ENCODE data around the gene SEMA3B. TPM values are rescaled to one million over a fixed set of nuclear protein-coding genes. Genes with fewer than 3 reads are reported as not detected.
A peak's percentile ranks its signal among the peaks of the same experiment; 100 is the strongest.
"Not testable (repeated sequence)": the region's sequence is repeated elsewhere in the genome, so short reads cannot be mapped to it uniquely, and the experiment has no call there.

SEMA3B gene
- 7.8 and 27.0 TPM in 2 replicates for total RNA-seq

GRCh38 chr3:50268703-50269451 is at the start of gene SEMA3B:
Gene SEMA3B, plus strand, starts transcription at chr3:50269147. Its CDS starts 94 bp downstream, at chr3:50269241.
- DNase-seq (ENCODE audit: low read depth) = peak; percentile 86

- DNase-seq (ENCODE audit: low read depth) = no peak
These were observed 49.7 kb upstream of the SEMA3B start for GRCh38 chr3:50219285-50219684.

- no peak for DNase-seq (ENCODE audit: low read depth)
These were observed 48.8 kb upstream of the SEMA3B start for GRCh38 chr3:50220109-50220508.

- DNase-seq (ENCODE audit: low read depth) = no peak
These were observed 47.9 kb upstream of the SEMA3B start for GRCh38 chr3:50221051-50221410.

- DNase-seq (ENCODE audit: low read depth) = no peak
These were observed 47.4 kb upstream of the SEMA3B start for GRCh38 chr3:50221411-50222168.

GRCh38 chr3:50222169-50222528 is 46.8 kb upstream of the SEMA3B start:
- DNase-seq (ENCODE audit: low read depth) = no peak

- DNase-seq (ENCODE audit: low read depth) = no peak
These were observed 44.3 kb upstream of the SEMA3B start for GRCh38 chr3:50224639-50225038.

- no peak for DNase-seq (ENCODE audit: low read depth)
These were observed 42.0 kb upstream of the SEMA3B start for GRCh38 chr3:50226888-50227389.

- DNase-seq (ENCODE audit: low read depth) = peak; percentile 74
These were observed 41.4 kb upstream of the SEMA3B start for GRCh38 chr3:50227390-50228183.

GRCh38 chr3:50228184-50228763 is 40.7 kb upstream of the SEMA3B start:
- not testable (repeated sequence) for DNase-seq (ENCODE audit: low read depth)

- no peak for DNase-seq (ENCODE audit: low read depth)
These were observed 39.5 kb upstream of the SEMA3B start for GRCh38 chr3:50229490-50229889.

GRCh38 chr3:50230104-50230793 is 38.7 kb upstream of the SEMA3B start:
- DNase-seq (ENCODE audit: low read depth) = no peak

GRCh38 chr3:50230794-50231125 is 38.2 kb upstream of the SEMA3B start:
- DNase-seq (ENCODE audit: low read depth) = no peak

GRCh38 chr3:50231581-50231980 is 37.4 kb upstream of the SEMA3B start:
- no peak for DNase-seq (ENCODE audit: low read depth)

GRCh38 chr3:50232303-50232702 is 36.6 kb upstream of the SEMA3B start:
- no peak for DNase-seq (ENCODE audit: low read depth)

GRCh38 chr3:50233176-50233575 is 35.8 kb upstream of the SEMA3B start:
- no peak for DNase-seq (ENCODE audit: low read depth)

GRCh38 chr3:50235716-50236483 is 33.0 kb upstream of the SEMA3B start, which contains the start of gene GNAI2:
Gene GNAI2, plus strand, starts transcription at chr3:50236204. Its CDS starts 132 bp downstream, at chr3:50236336.
- peak; percentile 97 for DNase-seq (ENCODE audit: low read depth)

GRCh38 chr3:50236484-50237132 is 32.3 kb upstream of the SEMA3B start:
- no peak for DNase-seq (ENCODE audit: low read depth)

GRCh38 chr3:50237133-50237651 is 31.8 kb upstream of the SEMA3B start:
- DNase-seq (ENCODE audit: low read depth) = no peak

All from renal cortical epithelial cell (primary cell).